ENCODE data around the gene KYNU. TPM values are rescaled to one million over a fixed set of nuclear protein-coding genes. Genes with fewer than 3 reads are reported as not detected.

Gene KYNU
- total RNA-seq, 1 experiment from 2014 or later: 55.7 TPM

DNA sequence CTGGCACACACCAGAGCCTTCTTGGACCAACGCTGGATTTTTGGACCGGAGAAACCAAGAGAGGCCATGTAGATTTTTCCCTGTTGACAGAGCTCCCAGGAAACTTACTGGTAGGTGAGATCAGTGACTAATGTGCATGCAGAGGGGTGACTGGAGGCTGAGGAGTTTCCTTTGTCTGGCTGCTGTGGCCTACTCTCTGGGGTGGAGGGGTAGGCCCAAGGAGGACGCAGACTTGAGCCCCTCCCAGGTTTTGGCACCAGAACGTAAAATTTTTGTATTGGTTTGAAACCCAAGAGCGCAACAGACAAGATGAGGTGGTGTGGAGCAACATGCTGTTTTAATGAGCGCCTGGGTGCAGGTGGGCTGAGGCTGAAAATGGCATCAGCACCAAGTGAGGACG lies 59.2 kb downstream of the KYNU start:
- Histone ChIP-seq H3F3A (ENCODE audit: insufficient read depth, low read depth) (no peaks in the 10 kb centered on the region), H3K9me2 (ENCODE audit: insufficient read depth) (no peaks in the 10 kb centered on the region), H3K4me1 (replicated peaks; ENCODE audit: insufficient read depth) (peaks cover 7% of the 10 kb centered on the region), H3K9me3 (ENCODE audit: insufficient read depth, low read depth) (no peaks in the 10 kb centered on the region; the same call in 1 of the 2 replicates), H3K27me3 (ENCODE audit: insufficient read depth, low read depth) (no peaks in the 10 kb centered on the region), H3K4me3 (no peak overlapping the region), H3K27ac (no peak overlapping the region), H3K36me3 (ENCODE audit: low read depth) (no peaks in the 10 kb centered on the region), H3K79me2 (ENCODE audit: low read depth) (no peaks in the 10 kb centered on the region), H4K20me1 (ENCODE audit: insufficient read depth) (no peaks in the 10 kb centered on the region), H3K4me2 (no peak overlapping the region), H2AFZ (no peak overlapping the region)
- ChIA-PET POLR2A (ENCODE audit: unreplicated experiment) (no interaction called here), CTCF (no interaction called here)
- DNase-seq: no peak
- TF ChIP-seq, protein P1, sequence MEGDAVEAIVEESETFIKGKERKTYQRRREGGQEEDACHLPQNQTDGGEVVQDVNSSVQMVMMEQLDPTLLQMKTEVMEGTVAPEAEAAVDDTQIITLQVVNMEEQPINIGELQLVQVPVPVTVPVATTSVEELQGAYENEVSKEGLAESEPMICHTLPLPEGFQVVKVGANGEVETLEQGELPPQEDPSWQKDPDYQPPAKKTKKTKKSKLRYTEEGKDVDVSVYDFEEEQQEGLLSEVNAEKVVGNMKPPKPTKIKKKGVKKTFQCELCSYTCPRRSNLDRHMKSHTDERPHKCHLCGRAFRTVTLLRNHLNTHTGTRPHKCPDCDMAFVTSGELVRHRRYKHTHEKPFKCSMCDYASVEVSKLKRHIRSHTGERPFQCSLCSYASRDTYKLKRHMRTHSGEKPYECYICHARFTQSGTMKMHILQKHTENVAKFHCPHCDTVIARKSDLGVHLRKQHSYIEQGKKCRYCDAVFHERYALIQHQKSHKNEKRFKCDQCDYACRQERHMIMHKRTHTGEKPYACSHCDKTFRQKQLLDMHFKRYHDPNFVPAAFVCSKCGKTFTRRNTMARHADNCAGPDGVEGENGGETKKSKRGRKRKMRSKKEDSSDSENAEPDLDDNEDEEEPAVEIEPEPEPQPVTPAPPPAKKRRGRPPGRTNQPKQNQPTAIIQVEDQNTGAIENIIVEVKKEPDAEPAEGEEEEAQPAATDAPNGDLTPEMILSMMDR (conservative IDR thresholded peaks at IDR 0.05): no peak
- no peak for TF ChIP-seq EZH2 (IDR thresholded peaks at IDR 0.05; ENCODE audit: low read depth)
- no TSS peak for BruUV-seq (replicated peaks)
- intact Hi-C loops (cut with micrococcal nuclease; ENCODE audit: unreplicated experiment): no loop called here

DNA sequence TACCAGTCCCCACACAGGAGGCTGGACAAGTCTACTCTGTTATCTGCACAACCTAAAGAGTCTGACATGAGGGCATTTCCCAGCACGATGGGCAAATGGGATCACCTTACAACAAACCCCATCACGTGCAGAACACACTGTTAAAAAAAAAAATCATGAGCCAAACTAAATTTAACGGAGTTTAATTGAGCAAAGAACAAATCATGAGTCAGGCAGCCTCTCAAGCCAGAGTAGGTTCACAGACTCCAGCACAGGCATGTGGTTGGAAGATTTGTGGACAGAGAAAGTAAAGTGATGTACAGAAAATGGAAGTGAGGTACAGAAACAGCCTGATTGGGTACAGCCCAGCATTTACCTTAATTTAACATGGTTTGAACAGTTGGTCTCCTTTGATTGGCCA lies 59.9 kb downstream of the KYNU start:
- no peaks in the 10 kb centered on the region for H3K36me3 ChIP-seq (ENCODE audit: low read depth)
- DNase-seq: no peak

DNA sequence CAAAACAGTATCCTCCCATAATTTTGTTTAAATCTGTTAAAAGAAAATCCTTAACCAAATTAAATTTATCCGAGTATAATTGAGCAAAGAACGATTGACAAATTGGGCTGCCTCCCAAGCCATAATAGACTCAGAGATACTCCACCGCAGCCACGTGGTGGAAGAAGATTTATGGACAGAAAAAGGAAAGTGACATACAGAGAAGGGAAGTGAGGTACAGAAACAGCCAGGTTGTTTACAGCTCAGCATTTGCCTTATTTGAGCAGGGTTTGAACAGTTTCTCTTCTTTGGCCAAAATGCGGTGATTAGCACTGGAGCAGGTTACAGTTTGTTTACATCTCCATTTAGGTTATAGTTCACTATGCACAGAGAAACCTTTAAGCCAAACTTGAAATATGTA lies 60.8 kb downstream of the KYNU start:
- Histone ChIP-seq H3K79me2 (ENCODE audit: low read depth) (no peaks in the 10 kb centered on the region), H3K36me3 (ENCODE audit: low read depth) (no peaks in the 10 kb centered on the region), H3K27ac (no peak overlapping the region), H3F3A (ENCODE audit: insufficient read depth, low read depth) (0 out of 2 replicates have a peak, but pooled peaks cover 1% of the 10 kb centered on the region), H3K9me3 (ENCODE audit: insufficient read depth, low read depth) (no peaks in the 10 kb centered on the region; the same call in 1 of the 2 replicates), H3K9me2 (ENCODE audit: insufficient read depth) (no peaks in the 10 kb centered on the region), H3K4me1 (replicated peaks; ENCODE audit: insufficient read depth) (peaks cover 15% of the 10 kb centered on the region), H3K4me3 (no peak overlapping the region), H4K20me1 (ENCODE audit: insufficient read depth) (no peaks in the 10 kb centered on the region), H2AFZ (no peak overlapping the region), H3K27me3 (ENCODE audit: insufficient read depth, low read depth) (no peaks in the 10 kb centered on the region), H3K4me2 (peak overlapping the region; percentile 7; the same call in 1 of the 2 replicates)
- intact Hi-C loops (cut with micrococcal nuclease; ENCODE audit: unreplicated experiment): no loop called here
- ChIA-PET POLR2A (ENCODE audit: unreplicated experiment) (no interaction called here), CTCF (no interaction called here)
- no TSS peak for BruUV-seq (replicated peaks)
- TF ChIP-seq EZH2 (IDR thresholded peaks at IDR 0.05; ENCODE audit: low read depth): no peak
- TF ChIP-seq, protein P1 (conservative IDR thresholded peaks at IDR 0.05): no peak
- no peak for DNase-seq

More for the DNA sequence above, 59.9 kb downstream of the KYNU start:
- intact Hi-C loops (cut with micrococcal nuclease; ENCODE audit: unreplicated experiment): no loop called here
- TF ChIP-seq EZH2 (IDR thresholded peaks at IDR 0.05; ENCODE audit: low read depth): no peak
- TF ChIP-seq, protein P1 (conservative IDR thresholded peaks at IDR 0.05): no peak
- CTCF ChIA-PET: no interaction called here
- Histone ChIP-seq H3K4me1 (replicated peaks; ENCODE audit: insufficient read depth) (peaks cover 7% of the 10 kb centered on the region), H3K79me2 (ENCODE audit: low read depth) (no peaks in the 10 kb centered on the region), H3K27me3 (ENCODE audit: insufficient read depth, low read depth) (no peaks in the 10 kb centered on the region), H3K4me2 (no peak overlapping the region), H3K27ac (no peak overlapping the region), H4K20me1 (ENCODE audit: insufficient read depth) (no peaks in the 10 kb centered on the region), H2AFZ (no peak overlapping the region), H3K4me3 (no peak overlapping the region), H3K9me3 (ENCODE audit: insufficient read depth, low read depth) (no peaks in the 10 kb centered on the region; the same call in 1 of the 2 replicates), H3K9me2 (ENCODE audit: insufficient read depth) (no peaks in the 10 kb centered on the region), H3F3A (ENCODE audit: insufficient read depth, low read depth) (no peaks in the 10 kb centered on the region)
- POLR2A ChIA-PET (ENCODE audit: unreplicated experiment): no interaction called here
- no TSS peak for BruUV-seq (replicated peaks)

Measured in PC-9 (cell line).